GM12874 (cell line): ENCODE results near the gene SPEM3.

ENCODE experiments used
- TF ChIP-seq, protein P1 (sequence below): IDR thresholded peaks from 2 replicates; pipeline ENCODE4 v1.5.1; 2011; ENCODE audit warnings: low read depth, mild to moderate bottlenecking, control low read depth, low read length, moderate library complexity; ENCODE audit not compliant: insufficient read depth

The SPEM3 gene

GRCh38 chr17:7418472-7419152, 10.0 kb upstream of the SPEM3 start:
- TF ChIP-seq, protein P1, sequence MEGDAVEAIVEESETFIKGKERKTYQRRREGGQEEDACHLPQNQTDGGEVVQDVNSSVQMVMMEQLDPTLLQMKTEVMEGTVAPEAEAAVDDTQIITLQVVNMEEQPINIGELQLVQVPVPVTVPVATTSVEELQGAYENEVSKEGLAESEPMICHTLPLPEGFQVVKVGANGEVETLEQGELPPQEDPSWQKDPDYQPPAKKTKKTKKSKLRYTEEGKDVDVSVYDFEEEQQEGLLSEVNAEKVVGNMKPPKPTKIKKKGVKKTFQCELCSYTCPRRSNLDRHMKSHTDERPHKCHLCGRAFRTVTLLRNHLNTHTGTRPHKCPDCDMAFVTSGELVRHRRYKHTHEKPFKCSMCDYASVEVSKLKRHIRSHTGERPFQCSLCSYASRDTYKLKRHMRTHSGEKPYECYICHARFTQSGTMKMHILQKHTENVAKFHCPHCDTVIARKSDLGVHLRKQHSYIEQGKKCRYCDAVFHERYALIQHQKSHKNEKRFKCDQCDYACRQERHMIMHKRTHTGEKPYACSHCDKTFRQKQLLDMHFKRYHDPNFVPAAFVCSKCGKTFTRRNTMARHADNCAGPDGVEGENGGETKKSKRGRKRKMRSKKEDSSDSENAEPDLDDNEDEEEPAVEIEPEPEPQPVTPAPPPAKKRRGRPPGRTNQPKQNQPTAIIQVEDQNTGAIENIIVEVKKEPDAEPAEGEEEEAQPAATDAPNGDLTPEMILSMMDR, result no peak

DNA sequence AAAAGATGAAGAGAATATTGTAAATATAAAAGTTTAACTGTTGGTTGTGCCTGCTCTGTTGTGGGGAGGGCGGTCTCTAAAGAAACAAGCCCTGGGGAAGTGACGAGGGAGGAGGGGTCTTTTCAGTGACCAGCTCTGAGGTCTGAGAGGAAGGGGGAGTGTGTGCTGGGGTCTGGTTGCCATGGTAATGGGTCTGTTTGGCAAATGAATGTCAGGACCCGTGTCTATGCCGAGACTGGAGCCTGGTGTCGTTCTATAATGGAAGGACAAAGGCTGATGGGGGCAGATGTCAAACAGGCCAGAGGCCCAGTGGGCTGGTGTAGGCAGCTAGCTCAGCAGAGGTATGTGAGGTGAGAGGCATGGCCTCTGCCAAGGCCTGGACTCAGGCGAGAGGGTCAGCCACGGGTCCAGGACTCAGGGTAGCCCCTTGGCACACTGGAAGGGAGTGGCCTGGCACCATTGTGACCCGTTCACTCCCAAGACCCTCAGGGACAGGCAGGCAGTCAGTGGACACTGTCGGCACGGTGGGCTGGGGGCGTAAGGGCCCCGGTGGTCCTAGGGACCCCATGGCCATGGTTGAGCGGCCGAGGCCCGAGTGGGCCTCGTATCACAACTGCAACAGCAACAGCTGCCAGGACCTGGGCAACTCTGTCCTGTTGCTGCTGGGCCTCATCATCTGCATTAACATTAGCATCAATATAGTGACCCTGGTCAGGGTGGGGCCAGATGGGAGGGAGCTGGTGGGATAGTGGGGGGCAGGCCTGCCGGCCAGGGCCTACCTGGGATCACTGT, 8.6 kb upstream of the SPEM3 start, which contains the start of gene SPEM1:
SPEM1 (plus strand) TSS at position 506 of the 792 bp plus-strand sequence; CDS start at position 567, 61 bp downstream.
- TF ChIP-seq, protein P1, result no peak

DNA sequence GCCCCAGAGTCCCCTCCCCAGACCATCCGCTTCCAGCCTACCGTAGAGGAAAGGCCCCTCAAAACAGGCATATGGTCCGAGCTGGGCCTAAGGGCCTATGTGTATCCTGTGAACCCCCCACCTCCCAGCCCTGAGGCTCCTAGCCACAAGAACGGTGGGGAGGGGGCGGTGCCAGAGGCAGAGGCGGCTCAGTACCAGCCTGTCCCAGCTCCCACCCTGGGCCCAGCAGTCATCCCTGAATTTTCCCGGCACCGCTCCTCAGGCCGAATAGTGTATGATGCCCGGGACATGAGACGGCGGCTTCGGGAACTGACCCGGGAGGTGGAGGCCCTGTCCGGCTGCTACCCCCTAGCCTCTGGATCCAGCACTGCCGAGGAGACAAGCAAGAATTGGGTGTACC, 7.5 kb upstream of the SPEM3 start:
- TF ChIP-seq, protein P1, result no peak

DNA sequence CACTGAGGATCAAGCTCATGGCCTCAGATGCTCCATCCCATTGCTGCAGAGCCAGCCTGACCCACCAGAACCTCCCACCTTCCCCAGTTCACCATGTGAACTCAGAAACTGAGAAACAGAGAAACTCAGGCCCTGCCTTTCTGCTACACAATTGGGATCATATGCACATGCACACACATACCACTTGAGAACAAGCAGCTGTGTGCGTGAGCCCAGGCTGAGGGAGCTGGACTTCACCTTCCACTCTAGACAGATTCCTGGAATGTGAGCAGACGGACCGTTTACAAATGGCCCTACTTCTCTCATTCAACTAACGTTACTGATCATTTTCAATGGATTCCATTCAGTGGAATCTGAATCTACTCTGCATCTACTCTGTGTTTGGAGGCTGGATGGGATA, 5.0 kb upstream of the SPEM3 start:
- TF ChIP-seq, protein P1, result no peak

DNA sequence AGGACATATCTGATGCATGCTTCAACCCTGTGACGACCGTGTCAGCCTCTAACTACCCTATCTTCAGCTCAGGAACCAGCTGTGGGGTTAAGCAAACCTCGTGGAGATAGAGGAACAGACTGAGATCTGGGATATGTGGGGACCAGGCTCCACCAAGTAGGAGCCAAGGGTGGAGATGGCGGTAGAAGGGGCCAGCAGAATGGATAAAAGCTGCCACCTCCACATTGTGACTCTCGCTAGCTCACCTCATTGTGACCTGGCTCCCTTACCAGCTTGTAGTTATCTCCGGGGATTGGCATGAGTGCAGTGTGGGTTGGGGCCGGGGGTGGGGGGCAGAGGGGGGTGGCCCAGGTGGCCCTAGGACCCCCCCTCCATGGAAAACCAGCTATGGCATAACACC, 3.3 kb upstream of the SPEM3 start, which contains the start of gene SPEM2:
SPEM2 (plus strand) TSS at position 301 of the 400 bp plus-strand sequence; CDS start at position 374, 73 bp downstream.
- TF ChIP-seq, protein P1, result no peak

- TF ChIP-seq, protein P1, result no peak
Measured at GRCh38 chr17:7425756-7426155, 2.9 kb upstream of the SPEM3 start.

GRCh38 chr17:7426203-7426863, 2.3 kb upstream of the SPEM3 start:
- TF ChIP-seq, protein P1, result no peak
